HEK293 (cell line): Measurements from ENCODE around the gene PLCXD1.
"Not testable (repeated sequence)": the region's sequence is repeated elsewhere in the genome, so short reads cannot be mapped to it uniquely, and the experiment has no call there.

Experiments used
- CTCF ChIA-PET: fragments of 350-600 bp; formaldehyde crosslinking; extraction: SDS; loops from one replicate; lab custom pipeline; 2021; ENCODE audit warnings: antibody characterized with exemption; lab: Yijun Ruan, JAX
- POLR2A ChIA-PET: fragments of 300-600 bp; formaldehyde crosslinking; extraction: SDS; loops from one replicate; lab custom pipeline; 2020; ENCODE audit warnings: antibody characterized with exemption, inconsistent platforms; lab: Yijun Ruan, JAX
- H3K27ac ChIP-seq: fragments of 200-500 bp; sonication (Bioruptor generic); 2 replicates; pipeline ENCODE4 v1.5.1; 2014; ENCODE audit warnings: low read depth, low read length, control low read depth, inconsistent platforms; ENCODE audit errors: extremely low read depth
- H3K36me3 ChIP-seq, 2 experiments: fragments of 200-500 bp in 1 of 2; sonication (Bioruptor generic) in 1 of 2; 1 replicate in 1 of 2; 2 replicates in 1 of 2; pipeline ENCODE4 v1.5.1; 2014 to 2017; ENCODE audit warnings: inconsistent platforms in 2 of 2, low read length in 2 of 2; ENCODE audit not compliant: control insufficient read depth in 2 of 2, insufficient read depth in 1 of 2
- H3K4me1 ChIP-seq: fragments of 200-500 bp; sonication (Bioruptor generic); 2 replicates; pipeline ENCODE4 v1.5.1; 2014; ENCODE audit warnings: mild to moderate bottlenecking, low read length, inconsistent platforms; ENCODE audit not compliant: control insufficient read depth, insufficient read depth
- H3K4me3 ChIP-seq: 2 replicates; pipeline ENCODE4 v1.5.1; 2011; ENCODE audit warnings: low read depth, mild to moderate bottlenecking, control low read depth, low read length, moderate library complexity
- H3K9me3 ChIP-seq: fragments of 200-500 bp; sonication (Bioruptor generic); 2 replicates; pipeline ENCODE4 v1.5.1; 2014; ENCODE audit warnings: low read depth, low read length, inconsistent platforms; ENCODE audit not compliant: control insufficient read depth, insufficient read depth
- GLIS1 ChIP-seq: fragments of 450-650 bp; formaldehyde crosslinking; IDR thresholded peaks from 2 replicates; pipeline ENCODE4 v1.5.1; 2016; ENCODE audit warnings: missing biosample characterization, missing genetic modification characterization
- KLF1 ChIP-seq: fragments of 450-650 bp; formaldehyde crosslinking; IDR thresholded peaks from 2 replicates; pipeline ENCODE4 v1.5.1; 2016; ENCODE audit warnings: missing biosample characterization, missing genetic modification characterization
- KLF8 ChIP-seq: fragments of 450-650 bp; formaldehyde crosslinking; IDR thresholded peaks from 2 replicates; pipeline ENCODE4 v1.5.1; 2016; ENCODE audit warnings: missing biosample characterization, missing genetic modification characterization
- ZBTB26 ChIP-seq: fragments of 450-650 bp; formaldehyde crosslinking; optimal IDR thresholded peaks from 2 replicates; pipeline ENCODE3; 2016; ENCODE audit warnings: missing biosample characterization, mild to moderate bottlenecking, missing genetic modification characterization
- ZBTB7A ChIP-seq: fragments of 450-650 bp; formaldehyde crosslinking; IDR thresholded peaks from 2 replicates; pipeline ENCODE4 v1.5.1; 2016; ENCODE audit warnings: low read depth, missing biosample characterization, missing genetic modification characterization
- ZIC2 ChIP-seq: fragments of 450-650 bp; formaldehyde crosslinking; IDR thresholded peaks from 2 replicates; pipeline ENCODE4 v1.5.1; 2016; ENCODE audit warnings: missing biosample characterization, missing genetic modification characterization
- ZNF138 ChIP-seq: fragments of 450-650 bp; formaldehyde crosslinking; IDR thresholded peaks from 2 replicates; pipeline ENCODE4 v1.5.1; 2016; ENCODE audit warnings: missing biosample characterization, missing genetic modification characterization, borderline replicate concordance
- ZNF184 ChIP-seq: fragments of 450-650 bp; IDR thresholded peaks from 2 replicates; pipeline ENCODE4 v1.5.1; 2018; ENCODE audit warnings: missing biosample characterization, mild to moderate bottlenecking, missing genetic modification characterization
- ZNF221 ChIP-seq: fragments of 450-650 bp; formaldehyde crosslinking; IDR thresholded peaks from 2 replicates; pipeline ENCODE4 v1.5.1; 2017; ENCODE audit warnings: missing biosample characterization, missing genetic modification characterization, borderline replicate concordance
- ZNF449 ChIP-seq: fragments of 450-650 bp; formaldehyde crosslinking; IDR thresholded peaks from 2 replicates; pipeline ENCODE4 v1.5.1; 2017; ENCODE audit warnings: missing biosample characterization, mild to moderate bottlenecking, missing genetic modification characterization, moderate library complexity
- ZNF624 ChIP-seq: fragments of 450-650 bp; formaldehyde crosslinking; IDR thresholded peaks from 2 replicates; pipeline ENCODE4 v1.5.1; 2017; ENCODE audit warnings: missing biosample characterization, missing genetic modification characterization
- ZNF664 ChIP-seq: fragments of 450-650 bp; formaldehyde crosslinking; IDR thresholded peaks from 2 replicates; pipeline ENCODE4 v1.5.1; 2016; ENCODE audit warnings: missing biosample characterization, missing genetic modification characterization
- ZNF76 ChIP-seq: fragments of 450-650 bp; formaldehyde crosslinking; IDR thresholded peaks from 2 replicates; pipeline ENCODE4; 2016; ENCODE audit warnings: low read depth, missing biosample characterization, missing genetic modification characterization, borderline replicate concordance
- ZNF837 ChIP-seq: fragments of 450-650 bp; formaldehyde crosslinking; IDR thresholded peaks from 2 replicates; pipeline ENCODE4 v1.5.1; 2016; ENCODE audit warnings: missing biosample characterization, missing genetic modification characterization
- ZSCAN5A ChIP-seq: fragments of 450-650 bp; formaldehyde crosslinking; IDR thresholded peaks from 2 replicates; pipeline ENCODE4 v1.5.1; 2016; ENCODE audit warnings: missing biosample characterization, missing genetic modification characterization
- TF ChIP-seq, protein P1 (sequence below): fragments of 450-650 bp; formaldehyde crosslinking; IDR thresholded peaks from 2 replicates; pipeline ENCODE4 v1.5.1; 2016; ENCODE audit warnings: missing biosample characterization, missing genetic modification characterization

PLCXD1 gene

GRCh38 chrX:257054-257453 is 24.1 kb upstream of the PLCXD1 start:
- H3K4me3 ChIP-seq, POLR2A ChIA-PET, H3K4me1 ChIP-seq, H3K36me3 ChIP-seq, H3K9me3 ChIP-seq, CTCF ChIA-PET, H3K27ac ChIP-seq: not testable (repeated sequence)
- TF ChIP-seq KLF1 (tag by site-specific recombination), result peak; percentile 70

DNA sequence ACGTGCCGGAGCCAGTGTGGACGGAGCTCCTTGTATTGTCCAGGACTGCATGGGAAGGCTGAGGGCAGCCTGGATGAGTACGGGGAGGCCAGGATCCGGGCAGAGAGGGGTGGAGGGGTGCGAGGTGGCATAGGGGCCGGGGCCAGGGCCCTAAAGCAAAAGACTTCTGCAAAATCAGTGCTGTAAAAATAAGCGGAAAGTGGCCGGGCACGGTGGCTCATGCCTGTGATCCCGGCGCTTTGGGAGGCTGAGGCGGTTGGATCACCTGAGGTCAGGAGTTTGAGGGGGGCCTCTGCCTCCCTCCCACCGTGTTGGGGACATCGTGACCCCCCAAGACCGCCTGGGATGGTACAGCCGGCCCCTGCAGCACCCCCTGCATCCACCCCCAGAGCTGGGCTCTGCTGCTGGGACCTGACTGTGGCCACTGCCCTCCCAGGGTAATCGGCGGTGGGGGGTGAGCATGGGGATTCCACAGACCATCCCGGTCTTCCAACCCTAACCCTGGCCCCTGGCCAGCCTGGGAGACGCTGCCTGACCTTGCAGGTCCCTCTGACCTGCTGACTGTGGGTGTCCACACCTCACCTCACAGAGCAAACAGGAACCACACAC is 23.4 kb upstream of the PLCXD1 start:
- POLR2A ChIA-PET, result no interaction called here
- H3K36me3 ChIP-seq, result no peaks in the 10 kb centered on the region
- H3K27ac ChIP-seq, result no peak overlapping the region
- H3K4me3 ChIP-seq, result no peak overlapping the region
- no peaks in the 10 kb centered on the region for H3K4me1 ChIP-seq
- CTCF ChIA-PET, result no interaction called here
- TF ChIP-seq ZNF449 (tag by site-specific recombination), result no peak
- TF ChIP-seq ZBTB7A (tag by site-specific recombination), result no peak
- TF ChIP-seq, protein P1, sequence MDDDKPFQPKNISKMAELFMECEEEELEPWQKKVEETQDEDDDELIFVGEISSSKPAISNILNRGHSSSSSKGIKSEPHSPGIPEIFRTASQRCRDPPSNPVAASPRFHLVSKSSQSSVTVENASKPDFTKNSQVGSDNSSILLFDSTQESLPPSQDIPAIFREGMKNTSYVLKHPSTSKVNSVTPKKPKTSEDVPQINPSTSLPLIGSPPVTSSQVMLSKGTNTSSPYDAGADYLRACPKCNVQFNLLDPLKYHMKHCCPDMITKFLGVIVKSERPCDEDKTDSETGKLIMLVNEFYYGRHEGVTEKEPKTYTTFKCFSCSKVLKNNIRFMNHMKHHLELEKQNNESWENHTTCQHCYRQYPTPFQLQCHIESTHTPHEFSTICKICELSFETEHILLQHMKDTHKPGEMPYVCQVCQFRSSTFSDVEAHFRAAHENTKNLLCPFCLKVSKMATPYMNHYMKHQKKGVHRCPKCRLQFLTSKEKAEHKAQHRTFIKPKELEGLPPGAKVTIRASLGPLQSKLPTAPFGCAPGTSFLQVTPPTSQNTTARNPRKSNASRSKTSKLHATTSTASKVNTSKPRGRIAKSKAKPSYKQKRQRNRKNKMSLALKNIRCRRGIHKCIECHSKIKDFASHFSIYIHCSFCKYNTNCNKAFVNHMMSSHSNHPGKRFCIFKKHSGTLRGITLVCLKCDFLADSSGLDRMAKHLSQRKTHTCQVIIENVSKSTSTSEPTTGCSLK (tag by site-specific recombination), result no peak
- no peak for TF ChIP-seq ZNF138 (tag by site-specific recombination)
- no peak for TF ChIP-seq ZNF76 (tag by site-specific recombination)
- TF ChIP-seq ZBTB26, result no peak
- no peak for TF ChIP-seq ZNF184 (tag by site-specific recombination)
- no peak for TF ChIP-seq ZNF664
- no peak for TF ChIP-seq ZNF624 (tag by site-specific recombination)
- no peak for TF ChIP-seq ZNF837 (tag by site-specific recombination)
- no peak for TF ChIP-seq ZNF221 (tag by site-specific recombination)
- peak; percentile 64 for TF ChIP-seq GLIS1 (tag by site-specific recombination)
- no peak for TF ChIP-seq ZSCAN5A
- TF ChIP-seq KLF8 (tag by site-specific recombination), result no peak
- TF ChIP-seq ZIC2, result peak; percentile 22; the same call in 1 of the 2 replicates
- no peaks in the 10 kb centered on the region for H3K9me3 ChIP-seq
